GM19239 (cell line): Measurements from ENCODE around the gene SERINC4.
"Not testable (repeated sequence)": the region's sequence is repeated elsewhere in the genome, so short reads cannot be mapped to it uniquely, and the experiment has no call there.

Experiments
- DNase-seq: peaks from one replicate; pipeline ENCODE4 v3.0.0; 2011; ENCODE audit warnings: low spot score; ENCODE audit not compliant: insufficient read length
- FAIRE-seq: peaks from 2 replicates; lab custom pipeline; 2011; peaks lifted over from hg19 to GRCh38; lab: Jason Lieb, UNC

The SERINC4 gene

GRCh38 chr15:43763819-43764446 lies 36.1 kb downstream of the SERINC4 start:
- no peak for DNase-seq
- FAIRE-seq = no peak

- no peak for DNase-seq
Measured at GRCh38 chr15:43762824-43763223, 37.2 kb downstream of the SERINC4 start.

GRCh38 chr15:43751885-43752284 lies 48.1 kb downstream of the SERINC4 start:
- no peak for FAIRE-seq
- DNase-seq = no peak

More at GRCh38 chr15:43762824-43763223, 37.2 kb downstream of the SERINC4 start:
- peak; percentile 31 for FAIRE-seq

GRCh38 chr15:43749690-43750345 lies 50.2 kb downstream of the SERINC4 start:
- peak; percentile 93 for FAIRE-seq

GRCh38 chr15:43748376-43748775 lies 51.6 kb downstream of the SERINC4 start:
- no peak for DNase-seq
- no peak for FAIRE-seq

More at GRCh38 chr15:43749690-43750345, 50.2 kb downstream of the SERINC4 start:
- peak; percentile 27 for DNase-seq

- DNase-seq = not testable (repeated sequence)
Measured at GRCh38 chr15:43746903-43747309, 53.1 kb downstream of the SERINC4 start.

GRCh38 chr15:43746245-43746902 lies 53.6 kb downstream of the SERINC4 start, which contains the start of gene PDIA3:
Gene PDIA3 (plus strand): TSS chr15:43746438. CDS start chr15:43746540, 102 bp downstream.
- DNase-seq = peak; percentile 71

More at GRCh38 chr15:43746903-43747309, 53.1 kb downstream of the SERINC4 start:
- FAIRE-seq = peak; percentile 89

More at GRCh38 chr15:43746245-43746902, 53.6 kb downstream of the SERINC4 start, which contains the start of gene PDIA3:
- FAIRE-seq = peak; percentile 74
